Lung (tissue), 12 donors: ENCODE data around the gene FMN1. TPM values are rescaled to one million over a fixed set of nuclear protein-coding genes. Genes with fewer than 3 reads are reported as not detected.

Source experiments
- ATAC-seq: fragments of 200-7000 bp; cut with Tn5 transposase; one replicate; pipeline ENCODE4 v1.9.1; 2020; ENCODE audit warnings: moderate number of reproducible peaks; ENCODE audit not compliant: insufficient read depth, low FRiP score
- DNase-seq, 3 donors: peaks; one replicate each; pipeline ENCODE4 v3.0.0-alpha.2; 2013 to 2017
- H3K27ac ChIP-seq, 2 donors: one replicate each; pipeline ENCODE4 v1.5.1; 2013; ENCODE audit warnings: mild to moderate bottlenecking in 2 of 2, moderate library complexity in 2 of 2, control low read depth in 1 of 2, inconsistent platforms in 1 of 2, low read depth in 1 of 2, low read length in 1 of 2
- H3K27me3 ChIP-seq, 3 donors: one replicate each; pipeline ENCODE4 v1.5.1; 2013; ENCODE audit warnings: low read length in 2 of 3; ENCODE audit not compliant: control insufficient read depth in 3 of 3, insufficient read depth in 3 of 3
- H3K36me3 ChIP-seq, 4 donors: one replicate each; pipeline ENCODE4 v1.5.1; 2013; ENCODE audit warnings: low read length in 4 of 4, mild to moderate bottlenecking in 1 of 4, moderate library complexity in 1 of 4; ENCODE audit not compliant: control insufficient read depth in 4 of 4, insufficient read depth in 4 of 4
- H3K4me1 ChIP-seq, 5 donors: one replicate each; pipeline ENCODE4 v1.5.1; 2013; ENCODE audit warnings: low read length in 5 of 5, mild to moderate bottlenecking in 2 of 5, moderate library complexity in 1 of 5; ENCODE audit not compliant: control insufficient read depth in 5 of 5, insufficient read depth in 5 of 5
- H3K4me3 ChIP-seq: one replicate; pipeline ENCODE4 v1.5.1; 2013; ENCODE audit warnings: mild to moderate bottlenecking, control low read depth, moderate library complexity
- H3K9ac ChIP-seq, 2 donors: one replicate each; pipeline ENCODE4 v1.5.1; 2013; ENCODE audit warnings: low read length in 2 of 2, control low read depth in 1 of 2; ENCODE audit not compliant: insufficient read depth in 1 of 2
- H3K9me3 ChIP-seq, 4 donors: one replicate each; pipeline ENCODE4 v1.5.1; 2013; ENCODE audit warnings: low read length in 3 of 4, mild to moderate bottlenecking in 1 of 4, moderate library complexity in 1 of 4; ENCODE audit not compliant: control insufficient read depth in 4 of 4, insufficient read depth in 3 of 4
- CTCF ChIP-seq: IDR thresholded peaks from 2 replicates; pipeline ENCODE4 v1.5.1; 2012; ENCODE audit warnings: mild to moderate bottlenecking; ENCODE audit errors: control extremely low read depth, extremely low read depth
- WGBS, 2 donors: extraction: QIAGEN DNeasy Blood & Tissue Kit; methylation state at CpG; one replicate each; pipeline ENCODE4 v1.1.7; 2013; 5-methylcytosine and 5-hydroxymethylcytosine counted together
- polyA plus RNA-seq, 2 donors: library from polyadenylated mRNA; stranded (reverse); fragments of 200-250 nt; gene quantifications; one replicate each; pipeline ENCODE4 v1.2.1, GENCODE V29; 2013
- total RNA-seq, 2 donors: library from RNA; depleted of rRNA in 1 of 2; stranded (reverse); fragments of >200 nt in 1 of 2; gene quantifications; one replicate each; pipeline ENCODE4 v1.2.1, GENCODE V29; 2014 to 2021
- donor health status: control.
- donor health status: control.
- donor health status: Bipolar disorder and iron deficiency.
- donor health status: healthy.
- donor health status: DM: yes; HTN: yes; CAD: no.

Gene FMN1
- total and polyA plus RNA-seq, 4 donors = 4.6 to 45.2 (median 15.7) TPM

DNA sequence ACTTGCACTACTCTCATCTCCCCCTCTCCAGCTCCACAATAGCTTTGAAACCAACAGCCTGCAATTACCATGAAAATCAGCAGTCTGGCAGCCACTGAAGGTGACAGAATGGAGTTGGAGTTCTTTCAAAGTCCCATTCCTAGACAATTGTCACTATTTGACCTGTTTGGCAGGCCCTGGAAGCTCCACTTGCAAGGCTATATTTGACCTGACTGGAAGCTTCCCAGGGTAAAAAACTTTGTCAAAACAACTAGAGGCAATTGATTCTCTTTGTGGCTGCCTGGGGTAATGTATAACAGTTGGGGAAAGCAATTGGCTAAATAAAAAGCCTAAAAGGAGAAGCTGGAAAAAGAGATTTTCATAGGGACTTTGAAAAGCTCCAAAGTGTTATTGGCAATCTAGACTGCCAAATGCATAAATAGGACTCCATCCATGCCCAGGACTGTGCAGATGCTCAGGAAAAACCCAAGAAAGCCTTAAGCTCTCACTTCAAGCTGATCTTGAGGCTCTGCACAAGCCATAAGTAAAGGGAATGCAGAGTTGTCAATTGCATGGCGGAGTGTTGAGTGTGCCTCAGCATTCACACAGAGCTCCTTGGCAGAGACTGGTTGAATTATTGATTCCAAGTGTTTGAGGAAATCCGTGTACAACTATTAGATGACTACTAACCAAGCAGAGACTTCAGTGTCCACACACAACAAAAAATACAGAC lies 458.4 kb downstream of the FMN1 start:
- 84 to 88% methylated on average over 2 of the region's 2 CpGs for WGBS, 2 donors
- no peak for TF ChIP-seq CTCF
- H3K36me3 ChIP-seq = no peaks in the 10 kb centered on the region
- H3K9me3 ChIP-seq = peaks cover 0 to 3% (median 0%) of the 10 kb centered on the region in 4 donors
- peaks cover 0 to 9% (median under 1%) of the 10 kb centered on the region in 3 donors for H3K27me3 ChIP-seq
- DNase-seq (no peak), ATAC-seq (no peak)
- H3K27ac ChIP-seq = no peak overlapping the region
- no peaks in the 10 kb centered on the region for H3K4me1 ChIP-seq
- no peak overlapping the region for H3K4me3 ChIP-seq
- no peak overlapping the region for H3K9ac ChIP-seq

- no peak overlapping the region for H3K27ac ChIP-seq
- peaks cover 0 to 3% (median 0%) of the 10 kb centered on the region in 5 donors for H3K4me1 ChIP-seq
- TF ChIP-seq CTCF = no peak
- WGBS, 2 donors = 79 to 92% methylated on average over 3 of the region's 3 CpGs
- H3K9me3 ChIP-seq = no peaks in the 10 kb centered on the region
- DNase-seq (no peak), ATAC-seq (no peak)
- peaks cover 0 to 13% (median 3%) of the 10 kb centered on the region in 3 donors for H3K27me3 ChIP-seq
- no peaks in the 10 kb centered on the region for H3K36me3 ChIP-seq
- no peak overlapping the region for H3K9ac ChIP-seq
- no peak overlapping the region for H3K4me3 ChIP-seq
These were observed 461.2 kb downstream of the FMN1 start for GRCh38 chr15:32733281-32733680.

GRCh38 chr15:32732574-32733157 lies 461.8 kb downstream of the FMN1 start:
- no peak overlapping the region for H3K4me3 ChIP-seq
- 84 to 89% methylated on average over 6 of the region's 6 CpGs for WGBS, 2 donors
- ATAC-seq = no peak
- DNase-seq = no peak
- peaks cover 0 to 13% (median 3%) of the 10 kb centered on the region in 3 donors for H3K27me3 ChIP-seq
- H3K9me3 ChIP-seq = no peaks in the 10 kb centered on the region
- H3K36me3 ChIP-seq = no peaks in the 10 kb centered on the region
- H3K4me1 ChIP-seq = peaks cover 0 to 3% (median 0%) of the 10 kb centered on the region in 5 donors
- TF ChIP-seq CTCF = no peak
- H3K27ac ChIP-seq = no peak overlapping the region
- no peak overlapping the region for H3K9ac ChIP-seq
